HG03196 (cell line): ENCODE results near the gene ADARB2.

Source experiments
- ATAC-seq: cut with Tn5 transposase; IDR thresholded peaks from one replicate; pipeline ENCODE4 v1.9.1; 2021; ENCODE audit not compliant: unreplicated experiment

Gene ADARB2

GRCh38 chr10:1153251-1153763 lies 584.0 kb downstream of the ADARB2 start:
- no peak for ATAC-seq

GRCh38 chr10:1152386-1153250 lies 584.7 kb downstream of the ADARB2 start:
- no peak for ATAC-seq

GRCh38 chr10:1151076-1152033 lies 586.0 kb downstream of the ADARB2 start:
- ATAC-seq = no peak

- no peak for ATAC-seq
Measured at GRCh38 chr10:1150638-1150955, 586.7 kb downstream of the ADARB2 start.

GRCh38 chr10:1149793-1150637 lies 587.3 kb downstream of the ADARB2 start:
- ATAC-seq = no peak

- no peak for ATAC-seq
Measured at GRCh38 chr10:1148855-1149605, 588.3 kb downstream of the ADARB2 start.

- ATAC-seq = no peak
Measured at GRCh38 chr10:1147810-1148209, 589.5 kb downstream of the ADARB2 start.

- ATAC-seq = no peak
Measured at GRCh38 chr10:1142596-1142995, 594.7 kb downstream of the ADARB2 start.

- no peak for ATAC-seq
Measured at GRCh38 chr10:1141701-1142100, 595.6 kb downstream of the ADARB2 start.

GRCh38 chr10:1141261-1141660 lies 596.1 kb downstream of the ADARB2 start:
- ATAC-seq = no peak

GRCh38 chr10:1138529-1138928 lies 598.8 kb downstream of the ADARB2 start:
- ATAC-seq = no peak

GRCh38 chr10:1137499-1138163 lies 599.7 kb downstream of the ADARB2 start:
- no peak for ATAC-seq

GRCh38 chr10:1136268-1136667 lies 601.1 kb downstream of the ADARB2 start:
- ATAC-seq = no peak

GRCh38 chr10:1134156-1134555 lies 603.2 kb downstream of the ADARB2 start:
- ATAC-seq = no peak

- no peak for ATAC-seq
Measured at GRCh38 chr10:1133495-1134045, 603.8 kb downstream of the ADARB2 start.

GRCh38 chr10:1132584-1132983 lies 604.7 kb downstream of the ADARB2 start:
- ATAC-seq = no peak

- ATAC-seq = no peak
Measured at GRCh38 chr10:1130995-1131790, 606.1 kb downstream of the ADARB2 start.

- no peak for ATAC-seq
Measured at GRCh38 chr10:1130226-1130625, 607.1 kb downstream of the ADARB2 start.
